K562 (cell line): ENCODE results near the gene SIGLEC5. TPM values are rescaled to one million over a fixed set of nuclear protein-coding genes. Genes with fewer than 3 reads are reported as not detected.

ENCODE experiments used
- HDAC1 ChIP-seq, 2 experiments: fragments of 450-650 bp; IDR thresholded peaks; 2 replicates each; pipeline ENCODE4 v1.6.1; 2016 to 2017; ENCODE audit warnings: inconsistent platforms in 1 of 2, mild to moderate bottlenecking in 1 of 2, moderate library complexity in 1 of 2
- KLF6 ChIP-seq: fragments of 250-450 bp; sonication (Bioruptor Pico); IDR thresholded peaks from 2 replicates; pipeline ENCODE4 v1.4.0; 2020; ENCODE audit warnings: mild to moderate bottlenecking, moderate library complexity, borderline replicate concordance
- MTA3 ChIP-seq: fragments of 450-650 bp; formaldehyde crosslinking; IDR thresholded peaks from 2 replicates; pipeline ENCODE4 v1.6.1; 2017; ENCODE audit warnings: mild to moderate bottlenecking, borderline replicate concordance
- RBBP5 ChIP-seq: fragments of 200-600 bp; sonication (generic); IDR thresholded peaks from 2 replicates; pipeline ENCODE4 v1.6.1; 2012; ENCODE audit warnings: borderline replicate concordance, mild to moderate bottlenecking, low read length, control low read depth, inconsistent platforms; ENCODE audit not compliant: insufficient read depth, poor library complexity, severe bottlenecking
- RBM15 ChIP-seq: fragments of 200-400 bp; formaldehyde crosslinking; IDR thresholded peaks from 2 replicates; pipeline ENCODE4 v1.6.1; 2018; ENCODE audit warnings: mild to moderate bottlenecking, low read length, moderate library complexity; ENCODE audit not compliant: insufficient read depth
- RUNX1 ChIP-seq: sonication (generic); IDR thresholded peaks from 2 replicates; pipeline ENCODE4 v1.6.1; 2016; ENCODE audit warnings: antibody characterized with exemption, low read depth
- TEAD1 ChIP-seq, 2 experiments: fragments of 450-650 bp in 1 of 2; sonication (generic) in 1 of 2; formaldehyde crosslinking; IDR thresholded peaks; 2 replicates each; pipeline versions ENCODE4 v1.4.0 to v1.8.0; 2020 to 2022; ENCODE audit warnings: mild to moderate bottlenecking in 2 of 2, missing genetic modification reagents in 1 of 2
- XRCC5 ChIP-seq: fragments of 200-400 bp; formaldehyde crosslinking; IDR thresholded peaks from 2 replicates; pipeline ENCODE4 v1.6.1; 2017; ENCODE audit warnings: low read depth, mild to moderate bottlenecking, low read length
- ZNF197 ChIP-seq: fragments of 200-800 bp; sonication (Bioruptor generic); IDR thresholded peaks from 2 replicates; pipeline ENCODE4 v1.6.1; 2016; ENCODE audit warnings: low read depth, missing genetic modification characterization, missing compliant biosample characterization
- ZNF274 ChIP-seq: IDR thresholded peaks from 2 replicates; pipeline ENCODE4 v1.6.1; 2011; ENCODE audit warnings: low read depth, mild to moderate bottlenecking, low read length, moderate library complexity, borderline replicate concordance
- polyA plus RNA-seq, 8 experiments: library from polyadenylated mRNA; depleted of rRNA in 4 of 8; stranded (reverse) in 5 of 8; unstranded in 3 of 8; fragments of >200 nt; fragmentation: Nextera tagmentation in 2 of 8; fragmentation: Illumina TruSeq in 1 of 8; extraction: Ambion mirVana in 2 of 8; extraction: Trizol in 1 of 8; gene quantifications; 2 replicates each; pipeline versions ENCODE4 v1.2.1 to v1.2.3, GENCODE V29; 2011 to 2014; ENCODE audit warnings: inconsistent platforms in 1 of 8, missing spikeins in 1 of 8
- total RNA-seq, 7 experiments: library from RNA; depleted of rRNA in 6 of 7; stranded (reverse); fragments of >200 nt in 6 of 7; fragmentation: Illumina TruSeq in 2 of 7; extraction: Trizol in 2 of 7; gene quantifications; 2 replicates each; pipeline versions ENCODE4 v1.2.1 to v1.2.3, GENCODE V29; 2011 to 2021; ENCODE audit warnings: low replicate concordance in 1 of 7
- TF ChIP-seq, protein P1 (sequence below): fragments of 450-650 bp; conservative IDR thresholded peaks from 2 replicates; pipeline ENCODE4 v1.6.1; 2016; ENCODE audit warnings: missing genetic modification characterization, low read depth, mild to moderate bottlenecking, control low read depth, missing compliant biosample characterization
- TF ChIP-seq, protein P2 (sequence below): fragments of 250-450 bp; sonication (Bioruptor Pico); IDR thresholded peaks from 2 replicates; pipeline ENCODE4 v1.4.0; 2020; ENCODE audit warnings: borderline replicate concordance
- TF ChIP-seq, protein P3 (sequence below): IDR thresholded peaks from 2 replicates; pipeline ENCODE4 v1.6.1; 2011; ENCODE audit warnings: borderline replicate concordance, low read depth, mild to moderate bottlenecking, moderate library complexity, low read length; ENCODE audit not compliant: insufficient read depth, poor library complexity, severe bottlenecking
- TF ChIP-seq, protein P4 (sequence below), 2 experiments: fragments of 450-650 bp in 1 of 2; sonication (generic) in 1 of 2; formaldehyde crosslinking; conservative IDR thresholded peaks; 2 replicates each; pipeline versions ENCODE4 v1.4.0 to v1.8.1; 2020 to 2022; ENCODE audit warnings: mild to moderate bottlenecking in 1 of 2, missing genetic modification reagents in 1 of 2
- TF ChIP-seq, protein P5 (sequence below), 3 experiments: fragments of 200-800 bp in 1 of 3; sonication (Bioruptor generic) in 1 of 3; sonication (generic) in 1 of 3; formaldehyde crosslinking in 1 of 3; IDR thresholded peaks; 2 replicates each; pipeline versions ENCODE4 v1.6.1 to v1.8.0; 2016 to 2022; ENCODE audit warnings: mild to moderate bottlenecking in 2 of 3, missing compliant biosample characterization in 2 of 3, missing genetic modification characterization in 2 of 3, missing genetic modification reagents in 1 of 3

Gene SIGLEC5
- total and polyA plus RNA-seq, 9 of the 15 experiments (the other 6 are each of a cell fraction or from before 2014, with no cell fraction given): 0.14 TPM; not detected in 8

DNA sequence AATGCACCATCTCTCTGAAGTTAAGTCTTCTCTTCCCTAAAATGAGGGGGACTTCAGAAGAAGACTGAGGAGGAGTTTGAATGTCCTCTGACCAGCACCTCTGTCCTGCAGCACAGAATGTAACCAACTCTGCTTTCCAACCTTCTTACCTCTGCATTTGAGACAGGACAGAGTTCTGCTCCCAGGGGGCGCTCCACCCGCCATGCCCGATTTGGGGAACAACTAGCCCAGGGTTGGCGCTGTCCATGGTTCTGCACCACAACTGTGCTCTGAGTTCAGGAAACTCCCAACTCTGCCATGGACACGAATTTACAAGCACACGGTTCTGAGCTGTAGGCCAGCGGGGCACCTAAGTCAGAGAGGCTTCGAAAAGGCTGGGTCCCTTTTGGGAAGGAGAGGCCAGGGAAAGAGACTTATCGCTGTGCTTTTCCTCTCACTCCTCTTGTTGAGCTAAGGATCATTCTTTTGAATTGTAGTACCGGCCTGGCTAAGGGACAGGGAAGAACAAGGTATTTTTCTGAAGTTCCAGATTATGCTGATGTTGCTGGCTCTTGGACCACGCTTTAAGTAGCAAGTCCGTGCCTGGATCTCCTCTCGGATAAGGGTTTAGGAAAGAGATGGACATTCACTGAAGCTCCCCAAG lies 22.2 kb downstream of the SIGLEC5 start (continued):
- TF ChIP-seq, protein P1, sequence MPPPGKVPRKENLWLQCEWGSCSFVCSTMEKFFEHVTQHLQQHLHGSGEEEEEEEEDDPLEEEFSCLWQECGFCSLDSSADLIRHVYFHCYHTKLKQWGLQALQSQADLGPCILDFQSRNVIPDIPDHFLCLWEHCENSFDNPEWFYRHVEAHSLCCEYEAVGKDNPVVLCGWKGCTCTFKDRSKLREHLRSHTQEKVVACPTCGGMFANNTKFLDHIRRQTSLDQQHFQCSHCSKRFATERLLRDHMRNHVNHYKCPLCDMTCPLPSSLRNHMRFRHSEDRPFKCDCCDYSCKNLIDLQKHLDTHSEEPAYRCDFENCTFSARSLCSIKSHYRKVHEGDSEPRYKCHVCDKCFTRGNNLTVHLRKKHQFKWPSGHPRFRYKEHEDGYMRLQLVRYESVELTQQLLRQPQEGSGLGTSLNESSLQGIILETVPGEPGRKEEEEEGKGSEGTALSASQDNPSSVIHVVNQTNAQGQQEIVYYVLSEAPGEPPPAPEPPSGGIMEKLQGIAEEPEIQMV (tag): no peak; the same call in 1 of the 2 replicates
- TF ChIP-seq RUNX1 (no peak), ZNF274 (no peak), ZNF197 (CRISPR knock-in tag) (peak; percentile 74; the same call in 1 of the 2 replicates), MTA3 (no peak), TEAD1 (CRISPR knock-in tag; IDR thresholded peaks at IDR 0.05) (peak; percentile 63 to 94; a peak in 3 of 4 replicates), RBBP5 (no peak), RBM15 (no peak), KLF6 (CRISPR knock-in tag) (no peak), HDAC1 (IDR thresholded peaks at IDR 0.05) (peak in 1 of 2 experiments; percentile 84; a peak in 2 of 4 replicates), XRCC5 (peak; percentile 98)
- TF ChIP-seq, protein P2, sequence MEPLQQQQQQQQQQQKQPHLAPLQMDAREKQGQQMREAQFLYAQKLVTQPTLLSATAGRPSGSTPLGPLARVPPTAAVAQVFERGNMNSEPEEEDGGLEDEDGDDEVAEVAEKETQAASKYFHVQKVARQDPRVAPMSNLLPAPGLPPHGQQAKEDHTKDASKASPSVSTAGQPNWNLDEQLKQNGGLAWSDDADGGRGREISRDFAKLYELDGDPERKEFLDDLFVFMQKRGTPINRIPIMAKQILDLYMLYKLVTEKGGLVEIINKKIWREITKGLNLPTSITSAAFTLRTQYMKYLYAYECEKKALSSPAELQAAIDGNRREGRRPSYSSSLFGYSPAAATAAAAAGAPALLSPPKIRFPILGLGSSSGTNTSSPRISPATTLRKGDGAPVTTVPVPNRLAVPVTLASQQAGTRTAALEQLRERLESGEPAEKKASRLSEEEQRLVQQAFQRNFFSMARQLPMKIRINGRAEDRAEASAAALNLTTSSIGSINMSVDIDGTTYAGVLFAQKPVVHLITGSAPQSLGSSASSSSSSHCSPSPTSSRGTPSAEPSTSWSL (CRISPR knock-in tag): no peak
- TF ChIP-seq, protein P3, sequence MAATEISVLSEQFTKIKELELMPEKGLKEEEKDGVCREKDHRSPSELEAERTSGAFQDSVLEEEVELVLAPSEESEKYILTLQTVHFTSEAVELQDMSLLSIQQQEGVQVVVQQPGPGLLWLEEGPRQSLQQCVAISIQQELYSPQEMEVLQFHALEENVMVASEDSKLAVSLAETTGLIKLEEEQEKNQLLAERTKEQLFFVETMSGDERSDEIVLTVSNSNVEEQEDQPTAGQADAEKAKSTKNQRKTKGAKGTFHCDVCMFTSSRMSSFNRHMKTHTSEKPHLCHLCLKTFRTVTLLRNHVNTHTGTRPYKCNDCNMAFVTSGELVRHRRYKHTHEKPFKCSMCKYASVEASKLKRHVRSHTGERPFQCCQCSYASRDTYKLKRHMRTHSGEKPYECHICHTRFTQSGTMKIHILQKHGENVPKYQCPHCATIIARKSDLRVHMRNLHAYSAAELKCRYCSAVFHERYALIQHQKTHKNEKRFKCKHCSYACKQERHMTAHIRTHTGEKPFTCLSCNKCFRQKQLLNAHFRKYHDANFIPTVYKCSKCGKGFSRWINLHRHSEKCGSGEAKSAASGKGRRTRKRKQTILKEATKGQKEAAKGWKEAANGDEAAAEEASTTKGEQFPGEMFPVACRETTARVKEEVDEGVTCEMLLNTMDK: peak; percentile 74
- TF ChIP-seq, protein P4, sequence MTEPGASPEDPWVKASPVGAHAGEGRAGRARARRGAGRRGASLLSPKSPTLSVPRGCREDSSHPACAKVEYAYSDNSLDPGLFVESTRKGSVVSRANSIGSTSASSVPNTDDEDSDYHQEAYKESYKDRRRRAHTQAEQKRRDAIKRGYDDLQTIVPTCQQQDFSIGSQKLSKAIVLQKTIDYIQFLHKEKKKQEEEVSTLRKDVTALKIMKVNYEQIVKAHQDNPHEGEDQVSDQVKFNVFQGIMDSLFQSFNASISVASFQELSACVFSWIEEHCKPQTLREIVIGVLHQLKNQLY (CRISPR knock-in tag; conservative IDR thresholded peaks at IDR 0.05): 0 out of 4 replicates have a peak, but pooled peaks of 1 of the 2 experiments have one; percentile 54
- TF ChIP-seq, protein P5, sequence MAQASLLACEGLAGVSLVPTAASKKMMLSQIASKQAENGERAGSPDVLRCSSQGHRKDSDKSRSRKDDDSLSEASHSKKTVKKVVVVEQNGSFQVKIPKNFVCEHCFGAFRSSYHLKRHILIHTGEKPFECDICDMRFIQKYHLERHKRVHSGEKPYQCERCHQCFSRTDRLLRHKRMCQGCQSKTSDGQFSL (CRISPR knock-in tag; IDR thresholded peaks at IDR 0.05): 0 out of 2 replicates have a peak, but pooled peaks have one; percentile 32
- TF ChIP-seq, protein P5 (tag; IDR thresholded peaks at IDR 0.05): no peak
